Vagina (tissue), 2 donors: Measurements from ENCODE around the gene TMPRSS13.

Source experiments
- CTCF ChIP-seq, 3 experiments: fragments of 450-650 bp in 2 of 3; fragments of 200-600 bp in 1 of 3; sonication (generic) in 1 of 3; IDR thresholded peaks; one replicate each; pipeline ENCODE4 v1.5.1; 2017 to 2019; ENCODE audit warnings: antibody characterized with exemption in 3 of 3, mild to moderate bottlenecking in 2 of 3, moderate library complexity in 2 of 3
- POLR2A ChIP-seq, 2 donors: fragments of 450-650 bp; IDR thresholded peaks; one replicate each; pipeline ENCODE4 v1.6.1; 2017; ENCODE audit warnings: antibody characterized with exemption in 2 of 2, mild to moderate bottlenecking in 2 of 2, moderate library complexity in 2 of 2
- POLR2AphosphoS5 ChIP-seq, 2 donors: sonication (generic); formaldehyde crosslinking; IDR thresholded peaks; one replicate each; pipeline ENCODE4 v1.9.0; 2017; ENCODE audit warnings: antibody characterized with exemption in 2 of 2, mild to moderate bottlenecking in 2 of 2, low read depth in 1 of 2; ENCODE audit not compliant: insufficient read depth in 1 of 2

GRCh38 chr11:117909611-117910382 is 19.4 kb downstream of the TMPRSS13 start:
- no peak for TF ChIP-seq CTCF (IDR thresholded peaks at IDR 0.05)
- no peak for TF ChIP-seq POLR2AphosphoS5 (IDR thresholded peaks at IDR 0.05; ENCODE audit: insufficient read depth in 1 of 2, low read depth in 1 of 2)
- TF ChIP-seq POLR2A (IDR thresholded peaks at IDR 0.05): no peak
